Measurements from ENCODE around the gene PLA2G2C. TPM values are rescaled to one million over a fixed set of nuclear protein-coding genes. Genes with fewer than 3 reads are reported as not detected.
A peak's percentile ranks its signal among the peaks of the same experiment; 100 is the strongest.
"Not testable (repeated sequence)": the region's sequence is repeated elsewhere in the genome, so short reads cannot be mapped to it uniquely, and the experiment has no call there.

Gene PLA2G2C, protein sequence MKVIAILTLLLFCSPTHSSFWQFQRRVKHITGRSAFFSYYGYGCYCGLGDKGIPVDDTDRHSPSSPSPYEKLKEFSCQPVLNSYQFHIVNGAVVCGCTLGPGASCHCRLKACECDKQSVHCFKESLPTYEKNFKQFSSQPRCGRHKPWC
- total RNA-seq = under 1 TPM in 1 of 2 donors, not detected in 1; 0.27 TPM

GRCh38 chr1:20185834-20186782, at the start of gene PLA2G2C, which contains the start of gene UBXN10:
TSS of gene PLA2G2C (minus strand) at chr1:20186518. CDS start at chr1:20177363, 9,155 bp downstream.
TSS of gene UBXN10 (plus strand) at chr1:20186096. CDS start at chr1:20190562, 4,466 bp downstream.
- DNase-seq = peak; percentile 87
- Histone ChIP-seq H3K36me3 (no peaks in the 10 kb centered on the region), H3K4me1 (peaks cover 8% of the 10 kb centered on the region), H3K27ac (peak within 1 kb of the TSS; percentile 58), H3K9me3 (no peaks in the 10 kb centered on the region), H3K27me3 (no peaks in the 10 kb centered on the region), H3K9ac (ENCODE audit: low read depth in 2 of 2, low read length in 2 of 2) (peak within 1 kb of the TSS; percentile 28 to 79), H3K4me3 (peak within 1 kb of the TSS; percentile 45)
- TF ChIP-seq, protein P1, sequence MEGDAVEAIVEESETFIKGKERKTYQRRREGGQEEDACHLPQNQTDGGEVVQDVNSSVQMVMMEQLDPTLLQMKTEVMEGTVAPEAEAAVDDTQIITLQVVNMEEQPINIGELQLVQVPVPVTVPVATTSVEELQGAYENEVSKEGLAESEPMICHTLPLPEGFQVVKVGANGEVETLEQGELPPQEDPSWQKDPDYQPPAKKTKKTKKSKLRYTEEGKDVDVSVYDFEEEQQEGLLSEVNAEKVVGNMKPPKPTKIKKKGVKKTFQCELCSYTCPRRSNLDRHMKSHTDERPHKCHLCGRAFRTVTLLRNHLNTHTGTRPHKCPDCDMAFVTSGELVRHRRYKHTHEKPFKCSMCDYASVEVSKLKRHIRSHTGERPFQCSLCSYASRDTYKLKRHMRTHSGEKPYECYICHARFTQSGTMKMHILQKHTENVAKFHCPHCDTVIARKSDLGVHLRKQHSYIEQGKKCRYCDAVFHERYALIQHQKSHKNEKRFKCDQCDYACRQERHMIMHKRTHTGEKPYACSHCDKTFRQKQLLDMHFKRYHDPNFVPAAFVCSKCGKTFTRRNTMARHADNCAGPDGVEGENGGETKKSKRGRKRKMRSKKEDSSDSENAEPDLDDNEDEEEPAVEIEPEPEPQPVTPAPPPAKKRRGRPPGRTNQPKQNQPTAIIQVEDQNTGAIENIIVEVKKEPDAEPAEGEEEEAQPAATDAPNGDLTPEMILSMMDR (IDR thresholded peaks at IDR 0.05) = no peak
- intact Hi-C loops (cut with DNase I) = no loop called here

- no peaks in the 10 kb centered on the region for H3K27me3 ChIP-seq
- H3K4me1 ChIP-seq = no peaks in the 10 kb centered on the region
- no peaks in the 10 kb centered on the region for H3K36me3 ChIP-seq
- no peak overlapping the region for H3K27ac ChIP-seq
- TF ChIP-seq, protein P1 (IDR thresholded peaks at IDR 0.05) = no peak
- no peak overlapping the region for H3K9ac ChIP-seq (ENCODE audit: low read depth in 2 of 2, low read length in 2 of 2)
- intact Hi-C loops (cut with DNase I) = no loop called here
- no peak for DNase-seq
- no peak overlapping the region for H3K4me3 ChIP-seq
- H3K9me3 ChIP-seq = no peaks in the 10 kb centered on the region
These were observed 48.6 kb upstream of the PLA2G2C start for GRCh38 chr1:20234788-20235535.

DNA sequence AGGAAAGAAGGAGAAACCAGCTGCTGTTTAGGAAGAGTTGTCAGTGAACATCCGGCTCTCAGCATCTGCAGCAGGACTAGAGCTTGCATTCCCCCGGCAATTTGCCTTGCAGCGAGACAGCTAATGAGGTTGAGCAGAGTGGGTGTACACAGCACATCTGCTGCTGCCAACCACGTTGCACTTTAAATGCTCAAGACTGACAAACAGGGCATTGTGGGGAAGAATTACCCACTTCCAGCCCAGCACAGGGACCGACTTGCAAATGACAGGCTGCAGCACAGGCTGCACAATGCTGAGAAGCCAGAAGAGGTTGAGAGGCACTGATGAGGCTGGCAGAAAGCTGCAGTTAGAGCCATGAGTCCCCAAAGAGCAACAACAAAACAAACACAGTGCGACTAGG, 47.5 kb upstream of the PLA2G2C start:
- no peak overlapping the region for H3K27ac ChIP-seq
- H3K9ac ChIP-seq (ENCODE audit: low read depth in 2 of 2, low read length in 2 of 2) = no peak overlapping the region
- H3K4me3 ChIP-seq = no peak overlapping the region
- H3K36me3 ChIP-seq = no peaks in the 10 kb centered on the region
- intact Hi-C loops (cut with DNase I) = no loop called here
- DNase-seq = no peak
- H3K27me3 ChIP-seq = no peaks in the 10 kb centered on the region
- TF ChIP-seq, protein P1 (IDR thresholded peaks at IDR 0.05) = no peak
- H3K9me3 ChIP-seq = no peaks in the 10 kb centered on the region
- no peaks in the 10 kb centered on the region for H3K4me1 ChIP-seq

GRCh38 chr1:20233394-20233793, 47.1 kb upstream of the PLA2G2C start:
- Histone ChIP-seq H3K9ac (ENCODE audit: low read depth in 2 of 2, low read length in 2 of 2) (peak overlapping the region in 1 of 2 donors; percentile 19), H3K4me1 (no peaks in the 10 kb centered on the region), H3K27ac (peak overlapping the region; percentile 79), H3K9me3 (no peaks in the 10 kb centered on the region), H3K36me3 (no peaks in the 10 kb centered on the region), H3K27me3 (no peaks in the 10 kb centered on the region), H3K4me3 (no peak overlapping the region)
- DNase-seq = no peak
- TF ChIP-seq, protein P1 (IDR thresholded peaks at IDR 0.05) = no peak
- intact Hi-C loops (cut with DNase I) = no loop called here

DNA sequence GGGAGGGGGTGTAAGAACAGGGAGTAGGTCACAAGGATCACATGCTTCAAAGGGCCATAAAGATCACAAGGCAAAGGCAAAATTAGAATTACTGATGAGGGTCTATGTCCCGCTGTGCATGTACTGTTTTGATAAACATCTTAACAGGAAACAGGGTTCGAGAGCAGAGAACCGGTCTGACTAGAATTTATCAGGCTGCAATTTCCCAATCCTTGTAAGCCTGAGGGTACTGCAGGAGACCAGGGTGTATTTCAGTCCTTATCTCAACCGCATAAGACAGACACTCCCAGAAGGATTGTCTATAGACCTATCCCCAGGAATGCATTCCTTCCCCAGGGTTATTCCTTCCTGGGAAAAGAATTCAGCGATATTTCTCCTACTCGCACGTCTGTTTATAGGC, 46.2 kb upstream of the PLA2G2C start:
- H3K27me3 ChIP-seq; H3K9ac ChIP-seq (ENCODE audit: low read depth in 2 of 2, low read length in 2 of 2); intact Hi-C loops (cut with DNase I); H3K9me3 ChIP-seq; H3K36me3 ChIP-seq; H3K4me3 ChIP-seq; H3K4me1 ChIP-seq: not testable (repeated sequence)
- DNase-seq = peak; percentile 76
- peak overlapping the region; percentile 79 for H3K27ac ChIP-seq

All from colonic mucosa (tissue), 4 donors.